Smooth muscle cell (in vitro differentiated cells): Measurements from ENCODE around the gene TNS1. TPM values are rescaled to one million over a fixed set of nuclear protein-coding genes. Genes with fewer than 3 reads are reported as not detected.

Experiments used
- DNase-seq: peaks from one replicate; lab custom pipeline; 2025; ENCODE audit not compliant: unreplicated experiment; lab: John Stamatoyannopoulos, UW
- H2AFZ ChIP-seq: fragments of 200-600 bp; sonication (generic); 2 replicates; pipeline ENCODE4 v1.6.0; 2016; ENCODE audit warnings: antibody characterized with exemption, low read depth, mild to moderate bottlenecking
- H3F3A ChIP-seq: fragments of 200-600 bp; sonication (generic); 2 replicates; pipeline ENCODE4 v1.6.0; 2017; ENCODE audit warnings: antibody characterized with exemption, low read depth
- H3K27ac ChIP-seq: fragments of 200-600 bp; sonication (generic); 2 replicates; pipeline ENCODE4 v1.5.1; 2016; ENCODE audit warnings: low read depth, mild to moderate bottlenecking
- H3K27me3 ChIP-seq: fragments of 200-600 bp; sonication (generic); 2 replicates; pipeline ENCODE4 v1.6.1; 2016; ENCODE audit warnings: low read depth, mild to moderate bottlenecking
- H3K36me3 ChIP-seq: fragments of 200-600 bp; sonication (generic); 2 replicates; pipeline ENCODE4 v1.5.1; 2016; ENCODE audit warnings: low read depth
- H3K4me1 ChIP-seq: fragments of 200-600 bp; sonication (generic); 2 replicates; pipeline ENCODE4 v1.5.1; 2016; ENCODE audit warnings: low read depth
- H3K4me2 ChIP-seq: fragments of 200-600 bp; sonication (generic); 2 replicates; pipeline ENCODE4 v1.6.0; 2016; ENCODE audit warnings: mild to moderate bottlenecking
- H3K4me3 ChIP-seq: fragments of 200-600 bp; sonication (generic); 2 replicates; pipeline ENCODE4 v1.5.1; 2016; ENCODE audit warnings: mild to moderate bottlenecking
- H3K79me2 ChIP-seq: fragments of 200-600 bp; sonication (generic); 2 replicates; pipeline ENCODE4 v1.6.0; 2016; ENCODE audit warnings: low read depth, mild to moderate bottlenecking
- H3K9ac ChIP-seq: fragments of 200-600 bp; sonication (generic); 2 replicates; pipeline ENCODE4 v1.6.0; 2016; ENCODE audit warnings: low read depth
- H3K9me3 ChIP-seq: fragments of 200-600 bp; sonication (generic); replicated peaks from 2 replicates; pipeline ENCODE4 v1.5.1; 2016; ENCODE audit warnings: low read depth
- H4K20me1 ChIP-seq: fragments of 200-600 bp; sonication (generic); 2 replicates; pipeline ENCODE4 v1.6.0; 2016; ENCODE audit warnings: low read depth
- WGBS: methylation state at CpG from one replicate; pipeline ENCODE4 v1.1.7; 2016; ENCODE audit warnings: low lambda C conversion rate; 5-methylcytosine and 5-hydroxymethylcytosine counted together
- polyA plus RNA-seq: library from polyadenylated mRNA; unstranded; fragments of >200 nt; fragmentation: Nextera tagmentation; extraction: Ambion mirVana; gene quantifications from 2 replicates; pipeline ENCODE4 v1.2.1, GENCODE V29; 2016
- total RNA-seq: library from RNA; depleted of rRNA; stranded (reverse); fragments of >200 nt; gene quantifications from 2 replicates; pipeline ENCODE4 v1.2.3, GENCODE V29; 2014
- TF ChIP-seq, protein P1 (sequence below): fragments of 200-600 bp; sonication (generic); IDR thresholded peaks from 2 replicates; pipeline ENCODE4 v1.5.1; 2017; ENCODE audit warnings: borderline replicate concordance, mild to moderate bottlenecking, antibody characterized with exemption; ENCODE audit not compliant: insufficient read depth, poor library complexity, severe bottlenecking

TNS1 gene
- total and polyA plus RNA-seq, 2 experiments from 2014 or later: 52.3 to 61.5 TPM

GRCh38 chr2:217966423-217967070 lies 36.2 kb downstream of the TNS1 start:
- no peak for DNase-seq
- Histone ChIP-seq H3K27ac (peak overlapping the region; percentile 68), H3K27me3 (no peaks in the 10 kb centered on the region), H3K79me2 (peaks cover 61% of the 10 kb centered on the region), H3K4me1 (peaks cover 13% of the 10 kb centered on the region), H3K4me3 (no peak overlapping the region), H3K4me2 (peak overlapping the region; percentile 76), H3K9me3 (no peaks in the 10 kb centered on the region), H2AFZ (no peak overlapping the region), H3F3A (peaks cover 6% of the 10 kb centered on the region), H3K36me3 (peaks cover 7% of the 10 kb centered on the region), H4K20me1 (peaks cover 88% of the 10 kb centered on the region), H3K9ac (peak overlapping the region; percentile 8)
- 34% methylated on average over 10 of the region's 10 CpGs for WGBS
- TF ChIP-seq, protein P1, sequence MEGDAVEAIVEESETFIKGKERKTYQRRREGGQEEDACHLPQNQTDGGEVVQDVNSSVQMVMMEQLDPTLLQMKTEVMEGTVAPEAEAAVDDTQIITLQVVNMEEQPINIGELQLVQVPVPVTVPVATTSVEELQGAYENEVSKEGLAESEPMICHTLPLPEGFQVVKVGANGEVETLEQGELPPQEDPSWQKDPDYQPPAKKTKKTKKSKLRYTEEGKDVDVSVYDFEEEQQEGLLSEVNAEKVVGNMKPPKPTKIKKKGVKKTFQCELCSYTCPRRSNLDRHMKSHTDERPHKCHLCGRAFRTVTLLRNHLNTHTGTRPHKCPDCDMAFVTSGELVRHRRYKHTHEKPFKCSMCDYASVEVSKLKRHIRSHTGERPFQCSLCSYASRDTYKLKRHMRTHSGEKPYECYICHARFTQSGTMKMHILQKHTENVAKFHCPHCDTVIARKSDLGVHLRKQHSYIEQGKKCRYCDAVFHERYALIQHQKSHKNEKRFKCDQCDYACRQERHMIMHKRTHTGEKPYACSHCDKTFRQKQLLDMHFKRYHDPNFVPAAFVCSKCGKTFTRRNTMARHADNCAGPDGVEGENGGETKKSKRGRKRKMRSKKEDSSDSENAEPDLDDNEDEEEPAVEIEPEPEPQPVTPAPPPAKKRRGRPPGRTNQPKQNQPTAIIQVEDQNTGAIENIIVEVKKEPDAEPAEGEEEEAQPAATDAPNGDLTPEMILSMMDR: no peak

DNA sequence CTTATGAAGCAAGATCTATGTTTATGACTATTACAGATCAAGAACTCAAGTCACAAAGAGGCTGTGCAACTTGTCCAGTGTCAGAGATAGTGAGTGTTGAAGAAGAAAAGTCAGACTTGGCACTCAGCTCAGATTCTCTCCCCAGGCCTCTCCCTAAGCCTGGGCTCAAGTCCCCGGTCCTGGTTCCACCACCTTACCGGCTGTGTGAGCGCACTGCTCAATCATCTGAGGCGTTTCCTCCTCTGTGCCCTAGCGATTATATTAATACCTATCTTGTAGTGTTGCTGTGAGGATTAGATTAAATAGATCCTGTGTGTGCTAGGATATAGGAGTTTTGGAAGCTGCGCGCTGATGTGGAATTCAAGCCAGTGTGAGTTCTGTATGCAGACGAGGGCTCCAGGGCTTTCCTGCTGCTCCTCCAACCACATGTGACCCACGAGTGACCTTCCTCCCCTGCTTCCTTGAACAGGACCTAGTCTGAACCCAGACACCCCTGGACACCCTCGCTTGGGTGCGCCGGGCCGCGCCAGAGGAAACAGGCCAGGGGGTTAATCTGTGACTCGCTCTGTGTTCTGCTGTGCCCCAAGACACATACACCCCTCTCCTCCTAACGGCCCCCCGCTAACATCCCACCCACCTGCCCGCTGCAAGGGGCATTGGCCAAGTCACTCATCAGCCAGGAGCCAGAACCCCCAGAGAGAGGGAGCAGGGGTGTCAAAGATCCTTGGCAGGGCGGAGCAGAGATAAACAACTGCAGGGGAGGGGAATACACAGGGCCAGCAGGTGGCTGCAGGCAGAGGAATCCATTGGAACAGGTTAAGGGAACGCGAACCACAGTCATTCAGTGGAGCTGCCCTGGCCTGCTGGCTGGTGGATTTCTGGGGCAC lies 38.3 kb downstream of the TNS1 start:
- Histone ChIP-seq H3K36me3 (no peaks in the 10 kb centered on the region), H3K79me2 (peaks cover 45% of the 10 kb centered on the region), H3F3A (peaks cover 6% of the 10 kb centered on the region), H3K9ac (no peak overlapping the region), H4K20me1 (peaks cover 88% of the 10 kb centered on the region), H3K27me3 (no peaks in the 10 kb centered on the region), H3K4me3 (no peak overlapping the region), H3K27ac (peak overlapping the region; percentile 68), H3K4me1 (peaks cover 16% of the 10 kb centered on the region), H3K9me3 (no peaks in the 10 kb centered on the region), H2AFZ (no peak overlapping the region), H3K4me2 (peak overlapping the region; percentile 56)
- TF ChIP-seq, protein P1: no peak
- no peak for DNase-seq
- 64% methylated on average over 21 of the region's 21 CpGs for WGBS

DNA sequence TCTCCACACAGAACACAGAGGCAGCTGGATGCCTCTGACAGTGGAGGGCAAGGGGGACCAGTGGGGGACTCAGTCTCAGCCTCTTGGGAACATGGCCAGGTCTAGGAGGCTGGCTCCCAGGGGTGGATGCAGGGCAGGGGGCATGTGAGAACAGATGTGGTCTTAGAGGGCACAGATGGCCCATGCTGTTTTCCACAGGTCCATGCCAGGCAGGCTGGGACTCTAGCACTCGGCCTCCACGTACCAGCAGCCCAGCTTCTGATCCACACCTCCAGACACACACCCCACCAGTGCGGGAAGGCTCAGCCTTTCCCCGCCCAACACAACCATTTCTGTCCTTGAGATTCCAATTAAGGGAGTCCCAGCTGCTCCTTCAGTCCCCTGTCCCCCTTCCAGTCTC lies 42.4 kb downstream of the TNS1 start:
- DNase-seq: no peak
- Histone ChIP-seq H2AFZ (no peak overlapping the region), H3K27ac (peak overlapping the region; percentile 54), H3K4me3 (no peak overlapping the region), H3K4me1 (peaks cover 12% of the 10 kb centered on the region), H3F3A (peaks cover 6% of the 10 kb centered on the region), H3K79me2 (peaks cover 54% of the 10 kb centered on the region), H3K36me3 (no peaks in the 10 kb centered on the region), H4K20me1 (peaks cover 81% of the 10 kb centered on the region), H3K4me2 (peak overlapping the region; percentile 21), H3K9me3 (no peaks in the 10 kb centered on the region), H3K27me3 (no peaks in the 10 kb centered on the region), H3K9ac (peak overlapping the region; percentile 10)
- WGBS: 58% methylated on average over 4 of the region's 4 CpGs
- TF ChIP-seq, protein P1: no peak
